ENCODE measurements around the gene WDR90.

The WDR90 gene

GRCh38 chr16:708019-708418 is 58.9 kb downstream of the WDR90 start:
- no peak for DNase-seq (ENCODE audit: low read depth in 2 of 2)

GRCh38 chr16:708959-709358 is 59.8 kb downstream of the WDR90 start:
- DNase-seq (ENCODE audit: low read depth in 2 of 2): no peak

- DNase-seq (ENCODE audit: low read depth in 2 of 2): peak in 1 of 2 experiments; percentile 42
These were observed 60.7 kb downstream of the WDR90 start for GRCh38 chr16:709566-710499.

GRCh38 chr16:710500-711075 is 61.4 kb downstream of the WDR90 start:
- no peak for DNase-seq (ENCODE audit: low read depth in 2 of 2)

- DNase-seq (ENCODE audit: low read depth in 2 of 2): no peak
These were observed 61.9 kb downstream of the WDR90 start for GRCh38 chr16:711084-711483.

GRCh38 chr16:711548-712320 is 62.6 kb downstream of the WDR90 start:
- no peak for DNase-seq (ENCODE audit: low read depth in 2 of 2)

GRCh38 chr16:712740-713250 is 63.6 kb downstream of the WDR90 start:
- peak; percentile 72 to 78 for DNase-seq (ENCODE audit: low read depth in 2 of 2)

- DNase-seq (ENCODE audit: low read depth in 2 of 2): no peak
These were observed 64.9 kb downstream of the WDR90 start for GRCh38 chr16:714079-714478.

GRCh38 chr16:714558-715476 is 65.7 kb downstream of the WDR90 start, which contains the start of gene METRN:
Gene METRN (plus strand): TSS chr16:715118. CDS start chr16:715290, 172 bp downstream.
- peak; percentile 58 to 64 for DNase-seq (ENCODE audit: low read depth in 2 of 2)

GRCh38 chr16:715477-716199 is 66.5 kb downstream of the WDR90 start:
- no peak for DNase-seq (ENCODE audit: low read depth in 2 of 2)

- DNase-seq (ENCODE audit: low read depth in 2 of 2): no peak
These were observed 67.0 kb downstream of the WDR90 start for GRCh38 chr16:716200-716568.

- no peak for DNase-seq (ENCODE audit: low read depth in 2 of 2)
These were observed 67.7 kb downstream of the WDR90 start for GRCh38 chr16:716768-717325.

All from fibroblast of skin of left quadriceps (primary cell).